GM18870 (cell line): ENCODE results near the gene MAT1A.
"Not testable (repeated sequence)": the region's sequence is repeated elsewhere in the genome, so short reads cannot be mapped to it uniquely, and the experiment has no call there.

Experiments
- ATAC-seq: cut with Tn5 transposase; IDR thresholded peaks from one replicate; pipeline ENCODE4 v1.9.1; 2021; ENCODE audit warnings: moderate library complexity; ENCODE audit not compliant: unreplicated experiment

MAT1A gene

GRCh38 chr10:80234331-80235235 is 54.9 kb downstream of the MAT1A start:
- ATAC-seq = peak; percentile 100

GRCh38 chr10:80233871-80234270 is 55.6 kb downstream of the MAT1A start:
- not testable (repeated sequence) for ATAC-seq

- peak; percentile 64 for ATAC-seq
Measured at GRCh38 chr10:80226723-80227122, 62.7 kb downstream of the MAT1A start.

- ATAC-seq = not testable (repeated sequence)
Measured at GRCh38 chr10:80223031-80223419, 66.4 kb downstream of the MAT1A start.
